Measurements from ENCODE around the gene CARHSP1.

CARHSP1 gene

DNA sequence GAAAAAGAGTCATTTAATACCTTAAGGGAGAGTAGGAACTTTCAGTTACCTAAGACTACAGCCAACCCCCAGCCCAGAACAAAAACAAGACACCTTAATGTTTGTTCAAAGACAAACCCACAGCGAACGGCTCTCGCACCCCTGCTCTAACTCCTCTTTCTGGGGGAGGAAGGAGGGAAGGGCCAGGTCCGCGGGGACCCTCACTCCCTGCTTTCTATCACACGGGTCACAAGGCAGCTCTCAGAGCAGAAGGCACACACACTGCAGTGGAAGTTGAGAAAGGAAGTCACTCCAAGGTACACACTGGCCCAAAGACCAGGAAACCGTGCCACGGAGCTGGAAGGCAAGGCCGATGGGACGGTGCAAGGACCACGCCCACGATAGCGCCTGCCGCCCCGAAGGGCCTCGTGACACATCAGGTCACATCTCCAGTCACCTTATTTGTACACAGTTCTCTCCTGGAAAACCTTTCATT lies 23.3 kb upstream of the CARHSP1 start (continued):
- TF ChIP-seq, protein P1, sequence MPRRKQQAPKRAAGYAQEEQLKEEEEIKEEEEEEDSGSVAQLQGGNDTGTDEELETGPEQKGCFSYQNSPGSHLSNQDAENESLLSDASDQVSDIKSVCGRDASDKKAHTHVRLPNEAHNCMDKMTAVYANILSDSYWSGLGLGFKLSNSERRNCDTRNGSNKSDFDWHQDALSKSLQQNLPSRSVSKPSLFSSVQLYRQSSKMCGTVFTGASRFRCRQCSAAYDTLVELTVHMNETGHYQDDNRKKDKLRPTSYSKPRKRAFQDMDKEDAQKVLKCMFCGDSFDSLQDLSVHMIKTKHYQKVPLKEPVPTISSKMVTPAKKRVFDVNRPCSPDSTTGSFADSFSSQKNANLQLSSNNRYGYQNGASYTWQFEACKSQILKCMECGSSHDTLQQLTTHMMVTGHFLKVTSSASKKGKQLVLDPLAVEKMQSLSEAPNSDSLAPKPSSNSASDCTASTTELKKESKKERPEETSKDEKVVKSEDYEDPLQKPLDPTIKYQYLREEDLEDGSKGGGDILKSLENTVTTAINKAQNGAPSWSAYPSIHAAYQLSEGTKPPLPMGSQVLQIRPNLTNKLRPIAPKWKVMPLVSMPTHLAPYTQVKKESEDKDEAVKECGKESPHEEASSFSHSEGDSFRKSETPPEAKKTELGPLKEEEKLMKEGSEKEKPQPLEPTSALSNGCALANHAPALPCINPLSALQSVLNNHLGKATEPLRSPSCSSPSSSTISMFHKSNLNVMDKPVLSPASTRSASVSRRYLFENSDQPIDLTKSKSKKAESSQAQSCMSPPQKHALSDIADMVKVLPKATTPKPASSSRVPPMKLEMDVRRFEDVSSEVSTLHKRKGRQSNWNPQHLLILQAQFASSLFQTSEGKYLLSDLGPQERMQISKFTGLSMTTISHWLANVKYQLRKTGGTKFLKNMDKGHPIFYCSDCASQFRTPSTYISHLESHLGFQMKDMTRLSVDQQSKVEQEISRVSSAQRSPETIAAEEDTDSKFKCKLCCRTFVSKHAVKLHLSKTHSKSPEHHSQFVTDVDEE (CRISPR knock-in tag; IDR thresholded peaks at IDR 0.05), result no peak
- TF ChIP-seq TCF4 (CRISPR knock-in tag; IDR thresholded peaks at IDR 0.05; ENCODE audit: borderline replicate concordance) (no peak), GLIS3 (CRISPR knock-in tag; IDR thresholded peaks at IDR 0.05) (no peak), PPARA (CRISPR knock-in tag; IDR thresholded peaks at IDR 0.05; ENCODE audit: borderline replicate concordance) (no peak), ZNF565 (CRISPR knock-in tag; conservative IDR thresholded peaks at IDR 0.05; ENCODE audit: low read depth) (no peak), SNAI2 (CRISPR knock-in tag; IDR thresholded peaks at IDR 0.05) (no peak), ESRRG (CRISPR knock-in tag; IDR thresholded peaks at IDR 0.05) (no peak), ZFP30 (CRISPR knock-in tag; IDR thresholded peaks at IDR 0.05) (no peak)
- TF ChIP-seq, protein P2, sequence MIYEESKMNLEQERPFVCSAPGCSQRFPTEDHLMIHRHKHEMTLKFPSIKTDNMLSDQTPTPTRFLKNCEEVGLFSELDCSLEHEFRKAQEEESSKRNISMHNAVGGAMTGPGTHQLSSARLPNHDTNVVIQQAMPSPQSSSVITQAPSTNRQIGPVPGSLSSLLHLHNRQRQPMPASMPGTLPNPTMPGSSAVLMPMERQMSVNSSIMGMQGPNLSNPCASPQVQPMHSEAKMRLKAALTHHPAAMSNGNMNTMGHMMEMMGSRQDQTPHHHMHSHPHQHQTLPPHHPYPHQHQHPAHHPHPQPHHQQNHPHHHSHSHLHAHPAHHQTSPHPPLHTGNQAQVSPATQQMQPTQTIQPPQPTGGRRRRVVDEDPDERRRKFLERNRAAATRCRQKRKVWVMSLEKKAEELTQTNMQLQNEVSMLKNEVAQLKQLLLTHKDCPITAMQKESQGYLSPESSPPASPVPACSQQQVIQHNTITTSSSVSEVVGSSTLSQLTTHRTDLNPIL (CRISPR knock-in tag; IDR thresholded peaks at IDR 0.05; ENCODE audit: low read depth), result no peak

DNA sequence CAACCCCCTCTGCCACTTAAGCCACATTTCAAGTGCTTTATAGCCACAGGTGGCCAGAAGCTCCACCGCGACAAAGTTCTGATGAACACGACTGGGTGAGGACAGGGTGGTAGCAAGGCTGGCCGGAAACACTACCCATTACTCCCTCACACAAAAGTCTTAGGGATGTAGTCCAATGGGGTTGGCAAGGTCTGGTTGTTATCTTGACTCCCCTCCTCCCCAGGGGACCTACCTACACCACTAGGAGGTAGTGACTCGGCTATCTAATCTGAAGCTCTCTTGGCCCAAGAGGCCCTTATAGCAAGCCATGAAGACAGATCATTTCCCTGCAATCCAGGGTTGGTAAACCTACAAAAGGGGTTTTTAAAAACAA lies 21.7 kb upstream of the CARHSP1 start:
- ATAC-seq, result no peak
- TF ChIP-seq ZC3H10 (CRISPR knock-in tag; IDR thresholded peaks at IDR 0.05), result no peak
- TF ChIP-seq, protein P1 (CRISPR knock-in tag; IDR thresholded peaks at IDR 0.05), result no peak

DNA sequence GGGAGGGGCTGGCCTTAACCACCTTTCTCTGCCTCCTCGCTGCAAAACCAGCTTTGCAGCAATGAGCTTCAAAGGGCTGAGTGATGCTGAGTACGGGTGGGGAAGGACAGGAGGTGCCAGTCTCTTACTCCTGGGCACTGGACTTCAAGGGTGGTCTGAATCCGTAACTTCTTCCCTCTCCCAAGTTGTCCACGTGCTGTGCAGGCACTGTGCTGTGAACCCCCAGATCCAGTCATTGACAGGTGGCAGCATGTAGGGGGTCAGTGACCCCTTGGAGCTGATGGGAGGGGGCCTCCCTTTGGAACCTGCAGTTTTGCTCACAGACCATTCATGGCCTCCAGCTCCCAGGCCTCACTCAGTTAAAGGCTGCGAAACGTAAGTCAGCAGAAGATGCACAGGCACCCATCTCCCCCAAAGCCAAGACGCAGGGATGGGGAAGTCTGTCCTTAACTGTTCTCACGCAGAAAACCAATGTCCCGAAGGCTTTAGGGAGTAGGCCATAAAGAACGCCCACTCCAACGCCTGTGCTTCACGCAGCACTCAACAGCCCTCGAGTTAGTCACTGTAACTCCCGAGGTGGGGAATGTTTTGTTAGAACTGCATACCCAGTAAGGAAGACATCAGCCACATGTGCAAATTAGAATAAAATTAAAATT lies 21.2 kb upstream of the CARHSP1 start:
- TF ChIP-seq TCF4 (CRISPR knock-in tag; IDR thresholded peaks at IDR 0.05; ENCODE audit: borderline replicate concordance) (no peak), RARB (CRISPR knock-in tag; IDR thresholded peaks at IDR 0.05) (no peak), OSR1 (CRISPR knock-in tag; IDR thresholded peaks at IDR 0.05) (no peak), ZFP3 (CRISPR knock-in tag; IDR thresholded peaks at IDR 0.05) (no peak), ZFP30 (CRISPR knock-in tag; IDR thresholded peaks at IDR 0.05) (no peak), TOX (CRISPR knock-in tag; IDR thresholded peaks at IDR 0.05; ENCODE audit: borderline replicate concordance) (no peak), SNAI2 (CRISPR knock-in tag; IDR thresholded peaks at IDR 0.05) (no peak), ISL1 (CRISPR knock-in tag; IDR thresholded peaks at IDR 0.05) (no peak), CSDC2 (CRISPR knock-in tag; IDR thresholded peaks at IDR 0.05) (no peak), GLIS3 (CRISPR knock-in tag; IDR thresholded peaks at IDR 0.05) (no peak)
- TF ChIP-seq, protein P2 (CRISPR knock-in tag; IDR thresholded peaks at IDR 0.05; ENCODE audit: low read depth), result no peak
- TF ChIP-seq, protein P3, sequence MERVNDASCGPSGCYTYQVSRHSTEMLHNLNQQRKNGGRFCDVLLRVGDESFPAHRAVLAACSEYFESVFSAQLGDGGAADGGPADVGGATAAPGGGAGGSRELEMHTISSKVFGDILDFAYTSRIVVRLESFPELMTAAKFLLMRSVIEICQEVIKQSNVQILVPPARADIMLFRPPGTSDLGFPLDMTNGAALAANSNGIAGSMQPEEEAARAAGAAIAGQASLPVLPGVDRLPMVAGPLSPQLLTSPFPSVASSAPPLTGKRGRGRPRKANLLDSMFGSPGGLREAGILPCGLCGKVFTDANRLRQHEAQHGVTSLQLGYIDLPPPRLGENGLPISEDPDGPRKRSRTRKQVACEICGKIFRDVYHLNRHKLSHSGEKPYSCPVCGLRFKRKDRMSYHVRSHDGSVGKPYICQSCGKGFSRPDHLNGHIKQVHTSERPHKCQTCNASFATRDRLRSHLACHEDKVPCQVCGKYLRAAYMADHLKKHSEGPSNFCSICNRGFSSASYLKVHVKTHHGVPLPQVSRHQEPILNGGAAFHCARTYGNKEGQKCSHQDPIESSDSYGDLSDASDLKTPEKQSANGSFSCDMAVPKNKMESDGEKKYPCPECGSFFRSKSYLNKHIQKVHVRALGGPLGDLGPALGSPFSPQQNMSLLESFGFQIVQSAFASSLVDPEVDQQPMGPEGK (CRISPR knock-in tag; IDR thresholded peaks at IDR 0.05; ENCODE audit: borderline replicate concordance), result no peak
- TF ChIP-seq, protein P1 (CRISPR knock-in tag; IDR thresholded peaks at IDR 0.05), result no peak
- TF ChIP-seq, protein P4, sequence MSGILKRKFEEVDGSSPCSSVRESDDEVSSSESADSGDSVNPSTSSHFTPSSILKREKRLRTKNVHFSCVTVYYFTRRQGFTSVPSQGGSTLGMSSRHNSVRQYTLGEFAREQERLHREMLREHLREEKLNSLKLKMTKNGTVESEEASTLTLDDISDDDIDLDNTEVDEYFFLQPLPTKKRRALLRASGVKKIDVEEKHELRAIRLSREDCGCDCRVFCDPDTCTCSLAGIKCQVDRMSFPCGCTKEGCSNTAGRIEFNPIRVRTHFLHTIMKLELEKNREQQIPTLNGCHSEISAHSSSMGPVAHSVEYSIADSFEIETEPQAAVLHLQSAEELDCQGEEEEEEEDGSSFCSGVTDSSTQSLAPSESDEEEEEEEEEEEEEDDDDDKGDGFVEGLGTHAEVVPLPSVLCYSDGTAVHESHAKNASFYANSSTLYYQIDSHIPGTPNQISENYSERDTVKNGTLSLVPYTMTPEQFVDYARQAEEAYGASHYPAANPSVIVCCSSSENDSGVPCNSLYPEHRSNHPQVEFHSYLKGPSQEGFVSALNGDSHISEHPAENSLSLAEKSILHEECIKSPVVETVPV (CRISPR knock-in tag; IDR thresholded peaks at IDR 0.05), result no peak
- no peak for ATAC-seq

Measured in SK-N-SH treated with all-trans-retinoic acid at 6 μM for 48 hours (cell line).